GM10266 (cell line): Measurements from ENCODE around the gene NARS2.
"Not testable (repeated sequence)": the region's sequence is repeated elsewhere in the genome, so short reads cannot be mapped to it uniquely, and the experiment has no call there.

ENCODE experiments used
- DNase-seq: peaks from one replicate; pipeline ENCODE4 v3.0.0; 2012; ENCODE audit errors: extremely low spot score
- CTCF ChIP-seq: IDR thresholded peaks from 2 replicates; pipeline ENCODE4 v1.5.1; 2012; ENCODE audit warnings: mild to moderate bottlenecking, low read depth; ENCODE audit not compliant: control insufficient read depth, insufficient read depth; ENCODE audit errors: missing control alignments

NARS2 gene

GRCh38 chr11:78520230-78520629, 54.4 kb downstream of the NARS2 start:
- DNase-seq: no peak
- TF ChIP-seq CTCF: no peak

DNA sequence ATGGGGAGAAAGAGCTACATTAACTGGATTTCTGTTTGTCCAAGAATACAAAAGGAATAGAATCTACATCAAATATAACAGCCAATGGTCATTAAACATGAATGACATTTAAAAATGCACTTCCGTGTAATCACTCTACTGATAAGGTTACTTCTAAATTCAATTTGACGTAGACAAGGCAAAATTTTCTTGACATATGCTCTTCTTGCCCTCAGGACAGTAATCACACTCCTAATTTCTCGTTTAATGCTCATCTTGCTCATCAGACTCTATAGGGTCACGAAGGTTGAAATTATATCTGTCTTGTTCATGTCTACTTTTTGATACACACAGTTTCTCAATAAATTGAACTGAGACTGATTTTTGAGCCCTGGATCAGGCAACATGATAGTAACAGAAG, 58.4 kb downstream of the NARS2 start:
- no peak for TF ChIP-seq CTCF
- no peak for DNase-seq

DNA sequence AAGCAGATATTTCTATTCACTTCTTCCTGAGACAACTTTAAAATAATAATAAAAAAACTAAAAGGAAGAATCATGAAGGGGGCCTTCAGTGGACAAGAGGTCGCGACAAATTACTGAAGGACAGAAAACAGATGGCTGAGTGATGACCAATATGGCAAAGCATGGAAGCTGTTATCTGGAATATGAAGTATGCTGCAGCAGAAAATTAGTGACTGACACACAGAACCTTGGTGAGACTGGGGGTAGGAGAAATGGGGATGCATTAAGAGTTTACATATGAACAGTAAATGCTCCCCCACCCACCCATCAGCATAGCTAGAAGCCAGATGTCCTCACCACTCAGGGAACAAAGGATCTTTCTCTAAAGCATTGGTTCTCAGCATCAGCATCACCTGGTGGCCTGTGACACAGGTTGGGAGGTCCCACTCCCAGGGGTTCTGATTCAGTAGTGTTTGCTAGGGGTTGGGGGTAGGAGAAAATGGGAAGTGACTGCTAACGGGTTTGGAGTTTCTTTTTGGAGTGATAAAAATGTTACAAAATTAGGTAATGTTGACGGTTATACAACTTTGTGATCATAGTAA, 59.7 kb downstream of the NARS2 start:
- no peak for TF ChIP-seq CTCF
- no peak for DNase-seq

- DNase-seq: not testable (repeated sequence)
Measured at GRCh38 chr11:78513085-78513484, 61.6 kb downstream of the NARS2 start.

DNA sequence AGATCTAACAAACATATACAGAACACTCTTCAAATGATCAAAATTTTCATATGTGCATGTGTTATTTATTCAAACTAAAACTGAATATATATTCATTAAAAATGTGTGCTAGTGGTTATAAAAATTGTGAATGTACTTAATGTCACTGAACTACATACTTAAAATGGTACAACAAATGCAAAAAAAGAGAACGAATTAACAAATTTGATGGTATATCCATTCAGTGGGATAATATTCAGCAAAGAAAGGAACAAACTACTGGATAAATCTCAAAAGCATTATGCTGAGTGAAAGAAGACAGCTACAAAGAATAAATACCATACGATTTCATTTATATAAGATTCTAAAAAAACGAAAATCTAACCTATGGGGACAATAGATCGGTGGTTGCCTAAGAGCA, 64.1 kb downstream of the NARS2 start:
- no peak for DNase-seq
- TF ChIP-seq CTCF: no peak

- DNase-seq: no peak
- no peak for TF ChIP-seq CTCF
Measured at GRCh38 chr11:78510025-78510596, 64.6 kb downstream of the NARS2 start.

DNA sequence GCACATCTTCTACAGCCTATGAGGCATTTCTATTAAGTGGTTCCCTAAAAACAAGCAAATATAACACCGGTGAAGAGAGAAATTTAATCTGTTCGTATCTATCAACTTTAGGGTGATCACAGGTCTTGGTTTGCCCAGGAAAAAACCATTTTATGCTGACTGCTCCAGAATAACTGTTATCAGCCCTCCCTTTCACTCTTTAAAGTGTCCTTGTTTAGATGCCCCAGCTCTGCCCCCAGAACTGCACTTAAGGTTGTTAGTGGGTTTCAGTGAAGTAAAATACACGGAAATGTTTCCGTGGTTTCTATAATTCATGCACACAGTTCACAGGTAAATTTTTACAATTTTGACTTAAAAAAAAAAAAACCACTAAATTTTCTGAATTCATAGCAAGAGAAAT, 70.0 kb downstream of the NARS2 start:
- no peak for DNase-seq

More for the DNA sequence above, 70.0 kb downstream of the NARS2 start:
- no peak for TF ChIP-seq CTCF
